DMS114 treated with DMSO at 0.1 percent for 48 hours (cell line): ENCODE results near the gene ITIH1.

Experiments
- DNase-seq: peaks from one replicate; lab custom pipeline; 2025; ENCODE audit not compliant: unreplicated experiment; lab: John Stamatoyannopoulos, UW

The ITIH1 gene

DNA sequence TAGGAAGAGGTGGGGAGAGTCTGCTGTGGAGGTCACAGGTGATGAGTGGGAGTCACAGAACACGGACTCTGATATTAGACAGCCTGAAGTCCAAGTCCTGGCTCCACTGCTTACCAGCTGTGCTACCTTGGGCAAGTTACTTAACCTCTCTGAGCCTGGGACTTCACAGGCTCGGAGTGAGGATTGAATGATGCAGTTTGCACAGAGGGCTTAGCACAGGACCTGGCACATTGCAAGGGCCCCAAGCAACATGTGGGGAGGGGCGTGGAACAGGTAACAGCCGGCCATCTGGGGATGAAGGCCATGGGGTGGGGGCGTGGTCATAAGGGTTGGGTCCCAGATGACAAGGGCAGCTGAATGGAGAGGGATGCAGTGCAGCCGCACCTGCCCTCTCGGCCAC, 12.9 kb downstream of the ITIH1 start:
- no peak for DNase-seq

DNA sequence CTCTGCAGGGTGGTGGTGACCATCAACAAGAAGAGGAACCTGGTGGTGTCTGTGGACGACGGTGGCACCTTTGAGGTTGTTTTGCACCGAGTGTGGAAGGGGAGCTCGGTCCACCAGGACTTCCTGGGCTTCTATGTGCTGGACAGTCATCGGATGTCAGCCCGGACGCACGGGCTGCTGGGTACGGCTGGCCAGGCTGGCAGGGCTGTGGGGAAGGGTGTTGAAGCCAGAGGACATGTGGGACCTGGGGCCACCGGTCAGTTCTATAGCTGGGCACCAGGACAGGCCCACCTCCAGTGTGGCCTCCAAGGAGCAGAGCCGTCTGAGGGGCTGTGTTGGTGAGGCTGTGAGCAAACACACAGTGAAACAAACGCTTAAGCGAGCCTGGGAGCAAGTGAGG, 13.3 kb downstream of the ITIH1 start:
- no peak for DNase-seq

DNA sequence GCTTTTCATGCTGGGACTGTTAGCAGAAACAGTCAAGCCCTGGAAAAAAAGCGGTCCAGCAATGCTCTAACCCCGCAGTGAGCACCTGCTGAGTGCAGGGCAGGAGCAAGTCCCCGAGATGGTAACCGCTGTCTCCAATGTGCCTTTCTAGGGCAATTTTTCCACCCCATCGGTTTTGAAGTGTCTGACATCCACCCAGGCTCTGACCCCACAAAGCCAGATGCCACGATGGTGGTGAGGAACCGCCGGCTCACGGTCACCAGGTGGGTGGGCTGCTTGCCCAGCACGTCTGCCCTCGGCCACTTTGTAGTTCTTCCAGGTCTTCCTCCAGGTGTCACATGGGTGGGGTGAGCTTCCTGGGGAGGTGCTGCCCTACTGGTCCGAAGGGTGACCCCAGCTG, 14.0 kb downstream of the ITIH1 start:
- DNase-seq = no peak

DNA sequence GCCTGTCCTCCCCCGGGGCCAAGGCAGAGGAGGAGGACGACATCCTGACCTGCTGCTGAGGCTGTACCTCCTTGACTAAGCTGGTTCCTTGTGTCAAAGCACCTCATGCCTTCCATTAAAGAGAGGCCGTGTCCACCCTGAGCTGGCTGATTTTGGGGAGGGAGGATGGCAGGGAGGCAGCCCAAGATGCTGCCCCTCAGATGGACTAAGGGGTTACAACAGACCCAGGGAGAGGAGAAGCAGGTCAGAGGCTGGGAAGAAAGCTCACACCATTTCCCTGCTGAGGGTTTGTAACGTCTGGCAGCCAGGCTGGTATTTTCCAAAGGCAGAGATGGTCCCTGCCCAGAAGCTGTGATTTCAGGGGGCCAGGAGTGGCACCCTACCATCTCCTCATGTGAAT, 14.5 kb downstream of the ITIH1 start:
- DNase-seq = no peak

DNA sequence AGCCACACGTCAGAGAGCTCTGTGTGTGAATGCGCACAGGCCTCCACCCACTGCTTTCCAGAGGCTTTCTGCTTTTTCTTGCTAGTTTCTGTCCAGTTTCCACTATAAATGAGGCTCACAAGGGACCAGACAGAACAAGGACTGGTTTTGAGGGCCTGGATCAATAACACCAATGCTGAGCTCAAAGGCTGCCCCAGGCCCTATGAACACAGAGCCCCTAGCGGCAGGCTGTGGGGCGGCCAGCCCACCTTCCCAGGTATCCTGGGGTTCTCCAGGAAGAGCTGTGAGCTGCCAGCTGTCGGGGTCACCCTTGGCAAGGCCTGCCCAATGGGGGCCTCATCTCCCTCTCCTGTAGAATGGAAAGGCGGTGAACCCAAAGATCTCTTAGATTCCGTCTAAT, 15.0 kb downstream of the ITIH1 start:
- DNase-seq = no peak

DNA sequence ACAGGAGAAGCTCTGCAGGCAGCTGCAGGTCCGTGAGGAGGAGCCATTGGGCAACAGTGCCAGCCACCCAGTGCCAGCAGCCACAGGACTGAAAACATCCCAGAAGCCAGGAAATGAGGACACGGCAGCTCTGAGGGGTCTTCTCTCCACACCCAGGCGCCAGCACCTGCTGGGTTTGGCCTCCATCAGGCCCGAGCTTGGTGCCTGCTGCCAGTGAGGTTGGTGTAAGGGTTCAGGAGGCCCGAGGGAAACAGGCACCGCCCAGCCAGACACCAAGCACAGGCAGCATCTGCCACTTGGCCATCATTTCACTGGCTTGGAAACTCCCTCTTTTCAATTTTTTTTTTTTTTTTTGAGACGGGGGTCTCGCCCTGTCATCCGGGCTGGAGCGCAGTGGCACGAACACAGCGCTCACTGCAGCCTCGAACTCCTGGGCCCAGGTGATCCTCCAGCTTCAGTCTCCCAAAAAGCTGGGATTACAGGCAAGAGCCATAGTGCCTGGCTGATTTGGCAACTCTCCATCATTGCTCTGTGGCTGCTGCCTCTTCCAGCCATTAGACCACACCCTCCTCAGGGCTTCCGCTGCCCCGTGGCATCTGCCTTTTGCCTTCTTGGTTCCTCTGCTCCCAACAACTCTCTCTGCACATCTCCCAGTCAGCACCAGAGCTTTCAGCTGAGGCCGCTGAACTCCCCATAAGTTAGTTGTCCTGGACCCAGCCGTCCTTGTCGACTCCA, 15.7 kb downstream of the ITIH1 start:
- no peak for DNase-seq

DNA sequence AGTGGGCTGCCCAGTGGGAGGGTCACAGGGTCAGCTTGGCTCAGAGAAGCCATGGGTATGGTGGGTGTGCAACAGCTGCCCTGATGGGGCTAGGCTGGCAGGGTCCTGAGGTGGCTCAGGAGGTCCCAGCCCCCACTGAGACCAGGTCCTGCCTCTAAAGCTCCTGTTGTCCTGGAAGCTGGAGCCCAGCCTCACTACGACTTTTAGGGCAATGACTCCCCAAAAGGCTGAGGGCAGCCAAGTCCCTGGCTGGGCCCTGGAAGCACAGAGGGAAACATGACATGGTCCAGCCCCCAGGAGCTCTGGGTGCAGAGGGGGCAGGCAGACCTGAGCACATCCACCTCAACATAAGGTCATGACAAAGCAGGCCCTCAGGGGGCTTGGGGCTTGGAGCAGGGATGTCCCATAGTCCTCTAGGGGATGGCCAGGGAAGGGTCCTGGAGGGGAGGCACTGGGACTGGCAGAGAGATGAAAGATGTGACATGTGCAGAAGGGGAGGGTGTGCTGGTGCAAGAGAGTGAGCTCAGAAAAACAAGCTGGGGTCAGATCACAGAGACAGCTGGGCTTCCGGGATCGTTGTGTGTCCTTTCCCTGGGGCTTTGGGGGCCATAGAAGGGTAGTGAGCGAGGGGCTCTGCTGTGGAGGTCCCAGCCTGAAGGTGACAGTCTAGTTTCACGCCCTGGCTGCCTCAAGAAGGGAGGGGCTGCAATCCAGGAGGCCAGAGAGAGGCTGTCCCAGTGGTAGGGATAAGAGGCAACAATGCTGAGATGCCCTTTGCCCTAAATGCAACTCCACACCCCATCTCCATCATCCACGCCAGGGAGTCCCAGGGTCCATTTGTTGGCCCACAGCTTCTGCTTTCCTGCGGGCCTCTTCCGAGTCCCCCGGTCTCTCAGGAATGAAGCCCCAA, 16.6 kb downstream of the ITIH1 start:
- DNase-seq = no peak

DNA sequence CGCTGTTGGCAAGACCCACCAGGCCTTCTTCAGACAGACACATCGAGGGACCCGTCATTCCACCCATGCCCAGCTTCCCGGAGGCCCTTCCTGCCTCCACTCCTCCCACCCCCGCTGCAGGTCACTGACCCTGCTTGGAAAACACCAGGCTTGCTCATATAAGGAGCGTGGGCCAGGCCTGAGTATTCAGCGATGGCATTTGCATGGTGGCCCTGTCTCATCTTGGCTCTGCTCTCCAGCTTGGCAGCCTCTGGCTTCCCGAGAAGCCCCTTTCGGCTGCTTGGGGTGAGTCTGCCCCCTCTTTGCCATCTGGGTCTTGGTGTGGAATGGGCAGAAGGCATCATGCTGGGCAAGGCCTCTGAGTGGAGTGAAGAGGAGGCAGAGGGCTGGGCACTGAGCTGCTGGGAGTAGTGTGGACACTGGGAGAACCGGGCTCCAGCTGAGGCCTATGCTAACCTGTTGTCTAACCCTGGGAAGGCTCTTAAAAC, 17.3 kb downstream of the ITIH1 start, which contains the start of gene ITIH3:
ITIH3 (plus strand) TSS at position 185 of the 488 bp plus-strand sequence; CDS start at position 193, 8 bp downstream.
- DNase-seq = no peak

DNA sequence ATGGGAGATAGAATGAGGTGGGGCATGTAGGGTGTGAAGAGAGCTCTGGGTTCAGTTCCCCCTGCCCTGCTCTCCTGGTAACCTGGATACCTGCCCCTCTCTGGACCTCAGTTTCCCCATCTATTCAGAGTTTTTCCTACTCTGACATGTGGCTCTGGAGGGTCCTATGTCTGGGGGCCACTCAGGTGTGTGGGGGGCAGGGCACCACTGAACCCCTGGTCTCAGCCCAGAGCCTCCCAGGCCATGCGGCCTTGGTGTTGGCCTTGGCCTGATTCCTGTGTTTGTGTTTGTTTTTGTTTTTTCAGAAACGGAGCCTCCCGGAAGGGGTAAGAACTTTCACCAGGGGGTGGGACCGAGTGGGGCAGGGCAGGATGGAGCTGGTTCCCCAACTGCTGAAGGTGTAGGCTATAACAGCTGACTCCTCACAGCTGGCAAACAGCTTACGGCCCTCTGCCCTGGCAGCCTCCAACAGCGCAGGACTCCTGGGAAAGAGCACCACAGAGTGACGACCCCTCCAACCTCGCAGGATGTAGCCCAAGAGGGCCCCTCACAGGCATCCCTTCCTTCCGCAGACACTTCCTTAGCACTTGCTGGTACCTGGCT, 18.0 kb downstream of the ITIH1 start:
- no peak for DNase-seq

DNA sequence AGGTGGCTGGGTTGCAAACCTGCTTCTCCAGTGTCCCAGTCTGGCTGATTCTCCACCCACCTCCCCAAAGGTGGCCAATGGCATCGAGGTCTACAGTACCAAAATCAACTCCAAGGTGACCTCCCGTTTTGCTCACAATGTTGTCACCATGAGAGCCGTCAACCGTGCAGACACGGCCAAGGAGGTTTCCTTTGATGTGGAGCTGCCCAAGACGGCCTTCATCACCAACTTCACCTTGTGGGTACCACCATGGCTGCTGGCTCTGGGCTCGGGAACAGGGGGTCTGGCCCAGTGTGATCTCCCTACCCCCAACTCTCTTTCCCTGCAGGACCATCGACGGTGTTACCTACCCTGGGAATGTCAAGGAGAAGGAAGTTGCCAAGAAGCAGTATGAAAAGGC, 19.0 kb downstream of the ITIH1 start:
- no peak for DNase-seq

DNA sequence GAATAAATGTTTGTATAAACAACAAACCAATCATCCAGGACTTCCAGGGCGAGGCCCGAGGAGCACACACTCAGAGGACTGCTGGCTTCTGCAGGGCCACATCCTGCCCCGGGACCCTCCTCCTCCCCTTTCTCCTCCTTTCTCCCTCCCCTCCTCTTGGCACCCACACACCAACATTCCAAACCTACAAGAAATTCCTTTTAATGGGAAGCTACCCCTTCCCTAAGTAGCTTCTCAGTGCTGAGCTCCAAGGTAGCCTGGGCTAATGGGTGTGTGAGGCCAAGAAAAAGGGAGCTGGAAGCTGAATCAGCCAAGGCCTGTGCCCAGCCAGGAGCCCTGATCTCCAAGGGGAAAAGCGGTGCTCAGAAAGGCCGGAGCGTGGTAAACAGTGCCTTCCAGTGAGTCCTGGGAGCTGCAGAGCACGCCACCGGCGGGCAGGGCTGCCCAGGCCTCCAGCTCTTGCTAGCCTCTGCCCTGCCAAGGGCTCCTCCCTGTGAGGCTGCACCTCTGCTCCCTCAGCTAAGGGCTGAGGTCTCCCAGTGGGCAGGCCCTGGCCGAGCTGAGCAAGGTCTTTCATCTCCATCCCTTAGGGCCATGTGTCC, 21.1 kb downstream of the ITIH1 start:
- DNase-seq = no peak

DNA sequence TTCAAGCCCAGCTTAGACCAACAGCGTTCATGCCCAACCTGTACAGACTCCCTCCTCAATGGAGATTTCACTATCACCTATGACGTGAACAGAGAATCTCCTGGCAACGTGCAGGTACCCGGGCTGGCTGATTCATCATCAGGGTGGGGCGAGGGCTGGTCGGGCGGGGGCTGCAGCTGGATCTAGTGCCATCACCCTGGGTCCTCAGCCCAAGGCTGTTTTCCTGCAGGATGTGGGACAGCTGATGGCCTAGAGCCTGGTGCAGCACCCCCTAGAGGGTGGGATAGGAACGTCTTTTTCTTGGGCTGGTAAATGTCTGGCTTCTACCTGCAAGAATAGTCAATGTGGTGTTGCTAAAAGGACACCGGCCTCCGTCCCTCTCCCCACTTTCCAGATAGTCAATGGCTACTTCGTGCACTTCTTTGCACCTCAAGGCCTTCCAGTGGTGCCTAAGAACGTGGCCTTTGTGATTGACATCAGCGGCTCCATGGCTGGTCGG, 21.6 kb downstream of the ITIH1 start:
- DNase-seq = no peak

DNA sequence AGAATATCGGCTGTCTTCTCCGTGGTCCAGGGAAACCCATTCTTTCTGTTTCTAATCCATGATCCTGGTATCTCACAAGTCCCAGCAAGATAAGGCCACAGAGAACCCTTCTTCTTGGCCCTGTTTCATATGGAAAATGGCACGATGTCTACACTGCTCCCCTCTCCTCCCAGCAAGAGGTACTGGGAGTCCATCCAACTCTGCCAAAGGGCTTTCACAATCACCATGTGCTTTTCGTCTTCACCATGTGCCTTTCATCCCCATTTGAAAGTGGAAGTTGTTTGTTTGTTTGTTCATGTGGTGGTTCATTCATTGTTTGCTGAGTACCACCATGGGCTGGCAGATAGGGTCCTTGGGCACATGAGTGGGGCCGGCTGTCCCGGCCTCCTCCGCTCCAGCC, 22.7 kb downstream of the ITIH1 start:
- no peak for DNase-seq

DNA sequence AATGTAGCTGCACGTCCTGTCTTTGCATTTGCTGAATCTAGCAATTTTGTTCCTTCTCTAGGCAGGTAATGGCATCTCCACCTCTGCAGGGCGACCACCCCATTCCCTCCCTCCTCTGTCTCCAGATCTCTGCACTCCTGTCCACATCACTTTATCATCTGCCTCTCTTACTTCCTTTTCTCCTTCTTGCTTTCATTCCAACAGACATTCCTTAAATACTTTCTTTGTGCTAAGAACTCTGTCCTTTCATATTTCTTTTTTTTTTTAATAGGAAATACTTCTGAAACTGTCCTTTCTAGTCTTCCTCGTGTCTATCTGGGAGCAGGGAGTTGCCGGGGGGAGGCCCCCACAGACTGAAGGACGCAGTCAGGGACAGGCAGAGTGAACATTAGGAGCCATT, 24.4 kb downstream of the ITIH1 start:
- DNase-seq = no peak

DNA sequence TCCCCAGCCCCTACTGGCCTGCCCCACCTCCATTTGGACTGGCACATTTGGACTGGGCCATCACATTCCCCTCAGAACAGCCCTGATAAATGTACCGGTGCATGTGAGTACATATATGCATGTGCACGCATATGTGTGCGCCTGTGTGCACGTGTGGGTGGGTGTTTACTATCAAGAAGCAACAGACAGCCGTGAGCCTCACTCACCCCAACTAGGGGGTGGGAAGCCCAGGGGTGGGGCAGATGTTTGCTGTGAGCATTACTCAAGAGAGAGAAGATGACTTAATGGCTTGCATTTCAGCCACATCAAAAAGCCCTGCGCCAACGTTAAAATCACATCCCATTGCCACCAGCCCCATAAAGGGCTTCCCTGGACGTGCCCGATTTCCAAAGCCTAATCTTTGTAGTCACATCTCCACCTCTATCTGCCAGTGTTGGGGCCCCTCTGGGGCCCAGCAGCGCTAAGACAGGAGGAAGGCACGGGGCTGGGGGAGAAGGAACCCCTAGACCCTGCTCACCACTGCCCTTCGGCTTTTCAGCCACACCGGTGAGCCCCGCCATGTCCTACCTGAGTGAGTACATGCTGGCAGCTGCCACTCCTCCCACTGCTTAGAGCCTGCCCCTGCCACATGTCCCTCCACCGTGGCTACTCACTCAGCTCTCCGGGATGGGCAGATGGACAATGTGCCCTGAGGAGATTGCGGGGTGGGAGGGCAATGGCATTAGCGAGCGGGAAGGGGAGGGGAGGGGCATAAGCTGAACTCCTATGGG, 28.1 kb downstream of the ITIH1 start:
- no peak for DNase-seq

DNA sequence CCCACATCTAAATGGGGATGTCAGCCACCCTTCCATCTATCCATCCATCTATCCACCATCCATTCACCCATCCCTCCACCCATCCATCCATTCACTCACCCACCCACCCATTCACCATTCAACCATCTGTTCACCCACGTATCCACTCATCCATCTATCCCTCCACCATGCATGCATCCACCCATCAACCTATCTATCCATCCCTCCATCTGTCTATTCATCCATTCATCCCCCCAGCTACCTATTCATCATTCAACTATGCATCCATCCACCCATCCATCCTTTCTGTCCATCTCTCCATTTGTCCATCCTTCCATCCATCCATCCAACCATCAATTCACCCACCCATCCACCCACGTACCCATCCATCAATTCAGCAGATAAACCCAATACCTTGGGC, 31.8 kb downstream of the ITIH1 start:
- no peak for DNase-seq

DNA sequence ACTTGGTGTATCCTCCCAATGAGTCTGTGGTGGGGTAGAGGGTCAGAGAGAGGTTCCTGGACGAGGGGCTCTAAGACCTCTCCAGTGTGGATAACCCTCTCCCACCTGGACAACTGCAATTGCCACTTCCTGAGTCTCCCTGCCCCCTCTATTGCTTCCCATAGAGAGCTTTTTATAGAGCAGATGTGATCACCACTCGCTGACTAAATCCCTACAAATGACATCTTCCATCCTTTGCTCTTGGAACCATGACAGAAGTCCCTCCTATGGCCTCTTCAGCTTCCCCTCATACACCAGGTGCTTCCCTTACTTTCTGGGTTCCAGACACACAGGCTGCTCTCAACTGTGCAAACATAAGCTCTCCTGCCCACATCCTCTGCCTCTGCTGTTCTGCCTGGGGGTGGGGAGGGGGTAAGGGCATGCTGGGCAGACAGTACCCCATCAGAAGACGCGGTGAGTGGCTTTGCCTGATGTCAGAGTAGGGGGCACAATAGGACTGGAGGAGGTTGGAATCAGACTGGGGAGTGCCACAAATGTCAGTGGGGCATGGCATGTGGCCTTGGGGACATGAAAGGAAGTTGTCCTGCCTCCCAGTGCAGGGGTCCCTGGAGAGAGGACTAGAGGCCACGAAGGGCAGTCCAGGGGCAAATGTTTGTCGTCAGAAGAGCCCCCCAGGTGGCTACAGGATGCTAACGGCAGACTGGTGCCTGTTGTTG, 32.4 kb downstream of the ITIH1 start:
- no peak for DNase-seq

DNA sequence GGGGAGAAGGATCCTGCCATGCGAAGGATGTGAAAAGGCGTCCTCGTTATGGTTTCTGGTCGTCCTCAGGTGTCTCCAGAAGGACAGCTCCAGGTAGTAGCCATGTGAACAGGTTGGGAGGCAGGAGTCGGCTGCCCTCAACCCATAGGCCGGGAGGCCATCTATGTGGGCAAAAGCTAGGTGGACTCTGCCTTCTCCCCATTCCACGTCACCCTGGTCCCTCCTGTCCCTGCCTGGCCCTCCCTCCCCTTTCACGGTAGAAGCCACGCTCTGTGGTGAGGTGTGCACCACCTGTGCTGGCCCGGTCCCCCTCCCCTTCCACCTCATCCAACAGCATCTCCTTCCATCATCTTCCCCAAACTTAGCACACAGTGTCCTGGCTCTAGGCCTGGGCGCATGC, 33.5 kb downstream of the ITIH1 start:
- DNase-seq = no peak

DNA sequence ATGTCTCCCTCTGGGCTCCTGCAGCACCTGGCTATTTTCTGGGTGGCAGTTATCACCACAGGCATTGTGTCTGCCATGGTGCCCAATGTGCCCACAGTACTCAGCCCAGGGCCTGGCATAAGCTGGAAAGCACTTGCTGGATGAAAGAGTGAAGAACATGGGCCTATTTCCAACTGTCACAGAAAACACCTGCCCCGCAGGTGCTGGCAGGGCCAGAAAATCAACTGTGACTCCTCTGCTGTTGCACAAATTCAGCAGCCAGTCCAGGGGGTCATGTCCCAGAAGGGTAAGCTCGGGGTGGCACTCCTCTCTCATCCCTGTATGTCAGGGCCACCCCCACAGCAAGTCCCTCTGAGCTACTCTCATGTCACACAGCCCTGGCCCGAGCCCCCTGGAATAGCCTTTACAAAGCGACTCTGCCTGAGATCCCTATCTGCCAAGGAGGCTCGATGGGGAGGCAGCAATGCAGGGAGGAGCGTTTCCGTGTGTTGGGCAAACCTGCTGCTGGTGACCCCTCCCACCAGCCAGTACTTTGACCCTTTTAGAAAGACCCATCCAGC, 34.1 kb downstream of the ITIH1 start:
- DNase-seq = no peak
